HCT116 (cell line): ENCODE measurements around the gene PGPEP1. TPM values are rescaled to one million over a fixed set of nuclear protein-coding genes. Genes with fewer than 3 reads are reported as not detected.

Experiments
- ATAC-seq: fragments of 200-7000 bp; cut with Tn5 transposase; 2 replicates; pipeline ENCODE4 v1.9.1; 2020; ENCODE audit warnings: mild to moderate bottlenecking, moderate library complexity
- BruUV-seq: library from RNA; stranded (reverse); fragments of 400-500 nt; replicated peaks from 2 replicates; lab custom pipeline; 2021; lab: Mats Ljungman, UMichigan
- CTCF ChIA-PET: fragments of 300-600 bp; sonication (Branson Sonifier 250); formaldehyde crosslinking; loops from one replicate; lab custom pipeline; 2021; ENCODE audit warnings: antibody characterized with exemption; lab: Charles Lee
- POLR2A ChIA-PET: fragments of 300-600, 350-600 bp; sonication (Branson Sonifier 250); formaldehyde crosslinking; loops from one replicate; lab custom pipeline; 2021; ENCODE audit warnings: antibody characterized with exemption; lab: Charles Lee
- RAD21 ChIA-PET, 2 experiments: fragments of 300-600 bp; sonication (Branson Sonifier 250); formaldehyde crosslinking; loops; one replicate each; lab custom pipeline; 2023; ENCODE audit warnings: low total read pairs in 2 of 2; ENCODE audit not compliant: uncharacterized antibody in 2 of 2, unreplicated experiment in 2 of 2, low non-redundant PET in 1 of 2; lab: Charles Lee
- DNase-seq: peaks from one replicate; pipeline ENCODE4 v3.0.0-alpha.2; 2010; ENCODE audit warnings: low read depth, low spot score
- H2AFZ ChIP-seq: fragments of 200-600 bp; shearing (Covaris generic), sonication (generic); 2 replicates; pipeline ENCODE4 v1.6.1; 2017; ENCODE audit warnings: low read depth, mixed run types, mixed read lengths, antibody characterized with exemption, low read length; ENCODE audit not compliant: poor library complexity, severe bottlenecking
- H3K27ac ChIP-seq: 2 replicates; pipeline ENCODE4 v1.5.1; 2012; ENCODE audit warnings: low read depth, low read length
- H3K27me3 ChIP-seq: fragments of 200-600 bp; sonication (generic); 2 replicates; pipeline ENCODE4 v1.6.1; 2016; ENCODE audit warnings: mixed run types, low read length, mixed read lengths; ENCODE audit not compliant: insufficient read depth
- H3K36me3 ChIP-seq, 2 experiments: fragments of 200-500 bp in 1 of 2; fragments of 200-600 bp in 1 of 2; sonication (Bioruptor generic) in 1 of 2; sonication (generic) in 1 of 2; 2 replicates each; pipeline versions ENCODE4 v1.5.1 to v1.6.1; 2014 to 2016; ENCODE audit warnings: low read length in 2 of 2, inconsistent platforms in 1 of 2, mixed read lengths in 1 of 2, mixed run types in 1 of 2; ENCODE audit not compliant: insufficient read depth in 2 of 2, control insufficient read depth in 1 of 2
- H3K4me1 ChIP-seq, 2 experiments: fragments of 200-600 bp in 1 of 2; sonication (generic) in 1 of 2; 2 replicates each; pipeline versions ENCODE4 v1.5.1 to v1.6.1; 2012 to 2017; ENCODE audit warnings: low read length in 2 of 2, inconsistent platforms in 1 of 2, mild to moderate bottlenecking in 1 of 2, mixed read lengths in 1 of 2, mixed run types in 1 of 2, moderate library complexity in 1 of 2; ENCODE audit not compliant: insufficient read depth in 2 of 2, control insufficient read depth in 1 of 2
- H3K4me2 ChIP-seq: fragments of 200-600 bp; sonication (generic); 2 replicates; pipeline ENCODE4 v1.6.1; 2017; ENCODE audit warnings: mixed run types, low read length, mixed read lengths
- H3K4me3 ChIP-seq, 2 experiments: fragments of 200-600 bp in 1 of 2; sonication (generic) in 1 of 2; replicated peaks in 1 of 2; 2 replicates each; pipeline ENCODE4 v1.5.1; 2011 to 2016; ENCODE audit warnings: low read length in 2 of 2, control low read depth in 1 of 2, low read depth in 1 of 2, mild to moderate bottlenecking in 1 of 2, mixed read lengths in 1 of 2, mixed run types in 1 of 2
- H3K79me2 ChIP-seq: fragments of 200-600 bp; sonication (generic); 2 replicates; pipeline ENCODE4 v1.6.1; 2017; ENCODE audit warnings: mild to moderate bottlenecking, mixed run types, low read length, moderate library complexity, mixed read lengths; ENCODE audit not compliant: insufficient read depth
- H3K9ac ChIP-seq: fragments of 200-600 bp; sonication (generic); 2 replicates; pipeline ENCODE4 v1.6.1; 2016; ENCODE audit warnings: low read length, mixed read lengths
- H3K9me2 ChIP-seq: fragments of 200-600 bp; sonication (generic), shearing (Covaris generic); 2 replicates; pipeline ENCODE4 v1.6.1; 2017; ENCODE audit warnings: mixed run types, mild to moderate bottlenecking, moderate library complexity; ENCODE audit not compliant: insufficient read depth
- H3K9me3 ChIP-seq, 2 experiments: fragments of 200-500 bp in 1 of 2; fragments of 200-600 bp in 1 of 2; sonication (Bioruptor generic) in 1 of 2; sonication (generic) in 1 of 2; 2 replicates each; pipeline ENCODE4 v1.6.1; 2014 to 2017; ENCODE audit warnings: low read length in 2 of 2, mixed read lengths in 2 of 2, inconsistent platforms in 1 of 2, low read depth in 1 of 2, mild to moderate bottlenecking in 1 of 2, mixed run types in 1 of 2, moderate library complexity in 1 of 2; ENCODE audit not compliant: control insufficient read depth in 1 of 2, insufficient read depth in 1 of 2
- H4K20me1 ChIP-seq: fragments of 200-600 bp; sonication (generic), shearing (Covaris generic); 2 replicates; pipeline ENCODE4 v1.6.1; 2017; ENCODE audit warnings: mixed run types, mild to moderate bottlenecking, moderate library complexity; ENCODE audit not compliant: insufficient read depth
- CBX3 ChIP-seq: IDR thresholded peaks from 2 replicates; pipeline ENCODE4 v1.6.1; 2012; ENCODE audit warnings: low read depth
- CEBPB ChIP-seq: IDR thresholded peaks from 2 replicates; pipeline ENCODE4 v1.6.1; 2012; ENCODE audit warnings: low read depth
- EGR1 ChIP-seq: IDR thresholded peaks from 2 replicates; pipeline ENCODE4 v1.6.1; 2012; ENCODE audit warnings: low read depth
- ELF1 ChIP-seq: IDR thresholded peaks from 2 replicates; pipeline ENCODE4 v1.6.1; 2012; ENCODE audit warnings: low read depth, borderline replicate concordance
- EZH2phosphoT487 ChIP-seq: fragments of 200-600 bp; IDR thresholded peaks from 2 replicates; pipeline ENCODE4 v1.6.1; 2018; ENCODE audit warnings: antibody characterized with exemption, borderline replicate concordance
- FOSL1 ChIP-seq: IDR thresholded peaks from 2 replicates; pipeline ENCODE4 v1.6.1; 2012; ENCODE audit warnings: low read depth
- JUND ChIP-seq: IDR thresholded peaks from 2 replicates; pipeline ENCODE4 v1.6.1; 2012
- POLR2A ChIP-seq: IDR thresholded peaks from 2 replicates; pipeline ENCODE4 v1.7.0; 2011; ENCODE audit warnings: borderline replicate concordance; ENCODE audit not compliant: insufficient read depth, insufficient read length; ENCODE audit errors: extremely low read depth
- SIN3A ChIP-seq: IDR thresholded peaks from 2 replicates; pipeline ENCODE4 v1.6.1; 2012; ENCODE audit warnings: low read depth
- SP1 ChIP-seq: IDR thresholded peaks from 2 replicates; pipeline ENCODE4 v1.6.1; 2012; ENCODE audit warnings: low read depth
- SRF ChIP-seq: IDR thresholded peaks from 2 replicates; pipeline ENCODE4 v1.6.1; 2012; ENCODE audit warnings: low read depth
- TCF7L2 ChIP-seq: IDR thresholded peaks from 2 replicates; pipeline ENCODE4 v1.7.0; 2011; ENCODE audit warnings: borderline replicate concordance, inconsistent platforms; ENCODE audit not compliant: insufficient read depth, insufficient read length; ENCODE audit errors: extremely low read depth
- YY1 ChIP-seq: IDR thresholded peaks from 2 replicates; pipeline ENCODE4 v1.6.1; 2011; ENCODE audit warnings: low read length, low read depth, moderate library complexity, mild to moderate bottlenecking; ENCODE audit not compliant: insufficient replicate concordance; ENCODE audit errors: extremely low read depth
- ZFX ChIP-seq: fragments of 450-650 bp; IDR thresholded peaks from 2 replicates; pipeline ENCODE4 v1.6.1; 2017
- ZNF274 ChIP-seq: fragments of 200-500 bp; sonication (Bioruptor generic); IDR thresholded peaks from 2 replicates; pipeline ENCODE4 v1.6.1; 2014; ENCODE audit warnings: mild to moderate bottlenecking, low read depth, low read length, inconsistent platforms
- intact Hi-C: fragments of 100-400 bp; cut with micrococcal nuclease; formaldehyde crosslinking; loops from 2 replicates; pipeline ENCODE4 v1.10.0; 2022
- total RNA-seq: library from RNA; stranded (reverse); gene quantifications from one replicate; pipeline ENCODE4 v1.2.1, GENCODE V29; 2021; ENCODE audit not compliant: unreplicated experiment
- TF ChIP-seq, protein P1 (sequence below): IDR thresholded peaks from 2 replicates; pipeline ENCODE4 v1.6.1; 2011; ENCODE audit warnings: mild to moderate bottlenecking, low read length, moderate library complexity; ENCODE audit not compliant: insufficient replicate concordance; ENCODE audit errors: extremely low read depth
- TF ChIP-seq, protein P2 (sequence below): IDR thresholded peaks from 2 replicates; pipeline ENCODE4 v1.6.1; 2012; ENCODE audit warnings: low read depth
- TF ChIP-seq, protein P3 (sequence below): IDR thresholded peaks from 2 replicates; pipeline ENCODE4 v1.6.1; 2012
- TF ChIP-seq, protein P4 (sequence below), 3 experiments: fragments of 200-600 bp in 1 of 3; sonication (generic) in 1 of 3; IDR thresholded peaks in 2 of 3; conservative IDR thresholded peaks in 1 of 3; 2 replicates each; pipeline ENCODE4 v1.5.1; 2012 to 2017; ENCODE audit warnings: low read depth in 2 of 3, low read length in 2 of 3, antibody characterized with exemption in 1 of 3, borderline replicate concordance in 1 of 3, control low read depth in 1 of 3, mild to moderate bottlenecking in 1 of 3, mixed read lengths in 1 of 3, mixed run types in 1 of 3, moderate library complexity in 1 of 3; ENCODE audit not compliant: insufficient read depth in 1 of 3

Gene PGPEP1
- total RNA-seq, 1 experiment from 2014 or later: 30.9 TPM

DNA sequence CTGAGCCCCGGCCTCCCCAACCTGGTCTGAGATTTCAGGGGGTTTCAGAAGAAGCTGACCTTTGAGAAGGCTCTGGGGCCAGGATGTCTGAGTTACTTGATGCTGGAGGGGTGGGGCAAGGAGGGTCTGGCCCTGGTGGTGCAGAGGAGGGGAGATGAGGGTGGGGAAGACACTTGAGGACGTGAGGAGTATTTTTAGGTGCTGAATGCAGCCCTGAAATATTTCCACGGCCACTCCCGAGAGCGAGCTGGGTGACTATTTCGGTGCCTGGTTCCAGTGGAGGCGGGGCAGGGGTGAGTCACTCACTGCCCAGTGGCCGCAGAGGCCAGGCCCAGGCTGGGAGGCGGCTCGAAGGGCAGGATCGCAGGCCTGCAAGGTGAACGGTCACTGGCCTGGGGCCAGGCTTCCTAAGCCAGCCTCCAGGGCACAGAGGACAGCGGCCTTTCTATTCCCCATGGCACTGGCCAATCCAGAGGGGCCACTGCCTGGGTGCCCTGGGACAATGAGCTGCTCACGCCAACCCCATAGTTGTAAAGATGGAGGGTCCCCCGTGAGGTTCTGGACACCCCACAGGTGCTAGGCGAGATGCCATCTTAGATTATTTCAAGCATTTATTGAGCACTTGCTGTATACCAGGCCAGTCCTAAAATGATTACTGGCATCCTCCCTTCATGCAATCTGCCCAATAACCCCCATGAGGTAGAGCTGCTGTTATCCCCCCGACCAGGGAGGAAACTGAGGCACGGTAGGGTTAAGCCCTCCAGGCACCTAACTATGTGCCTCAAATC lies 39.3 kb upstream of the PGPEP1 start:
- ChIA-PET POLR2A (interaction anchor here (1.1 to 2.9 kb wide), 4 partner anchors 9 to 22 kb away, joined by 5 to 26 read pairs (median 16); partner anchors contain the start of genes JUND and LSM4), RAD21 (interaction anchor here in 1 of 2 experiments (0.8 kb wide), 1 partner anchor 9 kb away, joined by 3 read pairs; no protein-coding TSS in a partner anchor), CTCF (interaction anchor here (1.8 kb wide), 1 partner anchor 22 kb away, joined by 8 read pairs; no protein-coding TSS in a partner anchor)
- peak overlapping the region; percentile 64 for H3K9ac ChIP-seq
- intact Hi-C loops: no loop called here
- H3K79me2 ChIP-seq: no peaks in the 10 kb centered on the region
- peaks cover 59 to 86% of the 10 kb centered on the region in 2 experiments for H3K4me1 ChIP-seq
- H2AFZ ChIP-seq: no peak overlapping the region
- no peaks in the 10 kb centered on the region for H4K20me1 ChIP-seq
- H3K4me3 ChIP-seq: peak overlapping the region in 1 of 2 experiments; percentile 34; a peak in 2 of 4 replicates
- DNase-seq (no peak), ATAC-seq (peak; percentile 56)
- BruUV-seq: no TSS peak
- H3K36me3 ChIP-seq: peaks cover 2 to 3% of the 10 kb centered on the region in 2 experiments; a peak in 2 of 4 replicates
- no peaks in the 10 kb centered on the region for H3K27me3 ChIP-seq
- H3K27ac ChIP-seq: peak overlapping the region; percentile 67
- peak overlapping the region; percentile 85 for H3K4me2 ChIP-seq
- no peaks in the 10 kb centered on the region for H3K9me2 ChIP-seq
- no peaks in the 10 kb centered on the region for H3K9me3 ChIP-seq
- peak; percentile 72 for TF ChIP-seq CBX3
- no peak for TF ChIP-seq TCF7L2
- peak; percentile 85 for TF ChIP-seq SP1
- TF ChIP-seq, protein P1, sequence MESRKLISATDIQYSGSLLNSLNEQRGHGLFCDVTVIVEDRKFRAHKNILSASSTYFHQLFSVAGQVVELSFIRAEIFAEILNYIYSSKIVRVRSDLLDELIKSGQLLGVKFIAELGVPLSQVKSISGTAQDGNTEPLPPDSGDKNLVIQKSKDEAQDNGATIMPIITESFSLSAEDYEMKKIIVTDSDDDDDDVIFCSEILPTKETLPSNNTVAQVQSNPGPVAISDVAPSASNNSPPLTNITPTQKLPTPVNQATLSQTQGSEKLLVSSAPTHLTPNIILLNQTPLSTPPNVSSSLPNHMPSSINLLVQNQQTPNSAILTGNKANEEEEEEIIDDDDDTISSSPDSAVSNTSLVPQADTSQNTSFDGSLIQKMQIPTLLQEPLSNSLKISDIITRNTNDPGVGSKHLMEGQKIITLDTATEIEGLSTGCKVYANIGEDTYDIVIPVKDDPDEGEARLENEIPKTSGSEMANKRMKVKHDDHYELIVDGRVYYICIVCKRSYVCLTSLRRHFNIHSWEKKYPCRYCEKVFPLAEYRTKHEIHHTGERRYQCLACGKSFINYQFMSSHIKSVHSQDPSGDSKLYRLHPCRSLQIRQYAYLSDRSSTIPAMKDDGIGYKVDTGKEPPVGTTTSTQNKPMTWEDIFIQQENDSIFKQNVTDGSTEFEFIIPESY: no peak
- no peak for TF ChIP-seq EGR1
- no peak for TF ChIP-seq ELF1
- TF ChIP-seq, protein P2, sequence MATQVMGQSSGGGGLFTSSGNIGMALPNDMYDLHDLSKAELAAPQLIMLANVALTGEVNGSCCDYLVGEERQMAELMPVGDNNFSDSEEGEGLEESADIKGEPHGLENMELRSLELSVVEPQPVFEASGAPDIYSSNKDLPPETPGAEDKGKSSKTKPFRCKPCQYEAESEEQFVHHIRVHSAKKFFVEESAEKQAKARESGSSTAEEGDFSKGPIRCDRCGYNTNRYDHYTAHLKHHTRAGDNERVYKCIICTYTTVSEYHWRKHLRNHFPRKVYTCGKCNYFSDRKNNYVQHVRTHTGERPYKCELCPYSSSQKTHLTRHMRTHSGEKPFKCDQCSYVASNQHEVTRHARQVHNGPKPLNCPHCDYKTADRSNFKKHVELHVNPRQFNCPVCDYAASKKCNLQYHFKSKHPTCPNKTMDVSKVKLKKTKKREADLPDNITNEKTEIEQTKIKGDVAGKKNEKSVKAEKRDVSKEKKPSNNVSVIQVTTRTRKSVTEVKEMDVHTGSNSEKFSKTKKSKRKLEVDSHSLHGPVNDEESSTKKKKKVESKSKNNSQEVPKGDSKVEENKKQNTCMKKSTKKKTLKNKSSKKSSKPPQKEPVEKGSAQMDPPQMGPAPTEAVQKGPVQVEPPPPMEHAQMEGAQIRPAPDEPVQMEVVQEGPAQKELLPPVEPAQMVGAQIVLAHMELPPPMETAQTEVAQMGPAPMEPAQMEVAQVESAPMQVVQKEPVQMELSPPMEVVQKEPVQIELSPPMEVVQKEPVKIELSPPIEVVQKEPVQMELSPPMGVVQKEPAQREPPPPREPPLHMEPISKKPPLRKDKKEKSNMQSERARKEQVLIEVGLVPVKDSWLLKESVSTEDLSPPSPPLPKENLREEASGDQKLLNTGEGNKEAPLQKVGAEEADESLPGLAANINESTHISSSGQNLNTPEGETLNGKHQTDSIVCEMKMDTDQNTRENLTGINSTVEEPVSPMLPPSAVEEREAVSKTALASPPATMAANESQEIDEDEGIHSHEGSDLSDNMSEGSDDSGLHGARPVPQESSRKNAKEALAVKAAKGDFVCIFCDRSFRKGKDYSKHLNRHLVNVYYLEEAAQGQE: no peak
- TF ChIP-seq, protein P3, sequence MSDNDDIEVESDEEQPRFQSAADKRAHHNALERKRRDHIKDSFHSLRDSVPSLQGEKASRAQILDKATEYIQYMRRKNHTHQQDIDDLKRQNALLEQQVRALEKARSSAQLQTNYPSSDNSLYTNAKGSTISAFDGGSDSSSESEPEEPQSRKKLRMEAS: peak; percentile 45; the same call in 1 of the 2 replicates
- TF ChIP-seq SIN3A: no peak
- no peak for TF ChIP-seq ZNF274
- TF ChIP-seq, protein P4, sequence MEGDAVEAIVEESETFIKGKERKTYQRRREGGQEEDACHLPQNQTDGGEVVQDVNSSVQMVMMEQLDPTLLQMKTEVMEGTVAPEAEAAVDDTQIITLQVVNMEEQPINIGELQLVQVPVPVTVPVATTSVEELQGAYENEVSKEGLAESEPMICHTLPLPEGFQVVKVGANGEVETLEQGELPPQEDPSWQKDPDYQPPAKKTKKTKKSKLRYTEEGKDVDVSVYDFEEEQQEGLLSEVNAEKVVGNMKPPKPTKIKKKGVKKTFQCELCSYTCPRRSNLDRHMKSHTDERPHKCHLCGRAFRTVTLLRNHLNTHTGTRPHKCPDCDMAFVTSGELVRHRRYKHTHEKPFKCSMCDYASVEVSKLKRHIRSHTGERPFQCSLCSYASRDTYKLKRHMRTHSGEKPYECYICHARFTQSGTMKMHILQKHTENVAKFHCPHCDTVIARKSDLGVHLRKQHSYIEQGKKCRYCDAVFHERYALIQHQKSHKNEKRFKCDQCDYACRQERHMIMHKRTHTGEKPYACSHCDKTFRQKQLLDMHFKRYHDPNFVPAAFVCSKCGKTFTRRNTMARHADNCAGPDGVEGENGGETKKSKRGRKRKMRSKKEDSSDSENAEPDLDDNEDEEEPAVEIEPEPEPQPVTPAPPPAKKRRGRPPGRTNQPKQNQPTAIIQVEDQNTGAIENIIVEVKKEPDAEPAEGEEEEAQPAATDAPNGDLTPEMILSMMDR (IDR thresholded peaks at IDR 0.05 in 2 of 3, conservative IDR thresholded peaks at IDR 0.05 in 1 of 3; ENCODE audit: borderline replicate concordance in 1 of 3, insufficient read depth in 1 of 3, low read depth in 2 of 3, low read length in 2 of 3): no peak
- TF ChIP-seq ZFX: no peak
- TF ChIP-seq POLR2A: no peak
- TF ChIP-seq CEBPB: no peak
- TF ChIP-seq JUND: peak; percentile 87
- no peak for TF ChIP-seq YY1
- TF ChIP-seq EZH2phosphoT487: no peak
- TF ChIP-seq SRF: no peak
- peak; percentile 82 for TF ChIP-seq FOSL1
